AG20443 (cell line): ENCODE results near the gene TXNRD2.

Source experiments
- DNase-seq: peaks from one replicate; pipeline ENCODE4 v3.0.0; 2012; ENCODE audit warnings: low spot score, mixed read lengths

TXNRD2 gene

GRCh38 chr22:19904935-19905334 lies 36.7 kb downstream of the TXNRD2 start:
- DNase-seq: no peak

GRCh38 chr22:19904174-19904856 lies 37.3 kb downstream of the TXNRD2 start:
- DNase-seq: no peak

GRCh38 chr22:19903513-19903912 lies 38.1 kb downstream of the TXNRD2 start:
- no peak for DNase-seq

- DNase-seq: no peak
These were observed 38.6 kb downstream of the TXNRD2 start for GRCh38 chr22:19903031-19903430.

- no peak for DNase-seq
These were observed 39.3 kb downstream of the TXNRD2 start for GRCh38 chr22:19902245-19902715.

- DNase-seq: no peak
These were observed 39.9 kb downstream of the TXNRD2 start for GRCh38 chr22:19901577-19902244.

GRCh38 chr22:19900707-19901436 lies 40.7 kb downstream of the TXNRD2 start:
- no peak for DNase-seq

- DNase-seq: no peak
These were observed 42.6 kb downstream of the TXNRD2 start for GRCh38 chr22:19898831-19899567.

- DNase-seq: no peak
These were observed 43.5 kb downstream of the TXNRD2 start for GRCh38 chr22:19898145-19898544.

- DNase-seq: no peak
These were observed 43.9 kb downstream of the TXNRD2 start for GRCh38 chr22:19897726-19898125.

GRCh38 chr22:19896665-19897355 lies 44.8 kb downstream of the TXNRD2 start:
- no peak for DNase-seq

- DNase-seq: no peak
These were observed 46.3 kb downstream of the TXNRD2 start for GRCh38 chr22:19895160-19895849.

GRCh38 chr22:19893363-19893762 lies 48.3 kb downstream of the TXNRD2 start:
- DNase-seq: no peak

- DNase-seq: no peak
These were observed 48.7 kb downstream of the TXNRD2 start for GRCh38 chr22:19892925-19893324.

GRCh38 chr22:19892257-19892879 lies 49.2 kb downstream of the TXNRD2 start:
- DNase-seq: no peak

- DNase-seq: peak; percentile 74
These were observed 50.0 kb downstream of the TXNRD2 start for GRCh38 chr22:19891317-19892256.

GRCh38 chr22:19890502-19891316 lies 50.9 kb downstream of the TXNRD2 start:
- no peak for DNase-seq

GRCh38 chr22:19889951-19890350 lies 51.7 kb downstream of the TXNRD2 start:
- no peak for DNase-seq
